Skeletal muscle tissue (tissue), 4 donors: ENCODE data around the gene AP5Z1. TPM values are rescaled to one million over a fixed set of nuclear protein-coding genes. Genes with fewer than 3 reads are reported as not detected.

Source experiments
- H3K27ac ChIP-seq: one replicate; pipeline ENCODE4 v1.7.0; 2013; ENCODE audit warnings: mild to moderate bottlenecking, low read depth, low read length, inconsistent platforms
- H3K27me3 ChIP-seq, 3 donors: one replicate each; pipeline ENCODE4 v1.7.0; 2013; ENCODE audit warnings: low read length in 3 of 3; ENCODE audit not compliant: control insufficient read depth in 3 of 3, insufficient read depth in 3 of 3
- H3K36me3 ChIP-seq, 3 donors: one replicate each; pipeline ENCODE4 v1.7.0; 2013; ENCODE audit warnings: low read length in 3 of 3; ENCODE audit not compliant: control insufficient read depth in 3 of 3, insufficient read depth in 3 of 3
- H3K4me1 ChIP-seq, 3 donors: one replicate each; pipeline ENCODE4 v1.7.0; 2013; ENCODE audit warnings: low read length in 3 of 3, mild to moderate bottlenecking in 3 of 3; ENCODE audit not compliant: control insufficient read depth in 3 of 3, insufficient read depth in 3 of 3
- H3K4me3 ChIP-seq, 3 donors: one replicate each; pipeline ENCODE4 v1.7.0; 2013; ENCODE audit warnings: low read length in 3 of 3
- H3K9ac ChIP-seq, 3 donors: one replicate each; pipeline ENCODE4 v1.7.0; 2013; ENCODE audit warnings: low read length in 3 of 3, mild to moderate bottlenecking in 3 of 3, moderate library complexity in 2 of 3, low read depth in 1 of 3
- H3K9me3 ChIP-seq, 3 donors: one replicate each; pipeline ENCODE4 v1.7.0; 2013; ENCODE audit warnings: low read length in 3 of 3; ENCODE audit not compliant: control insufficient read depth in 3 of 3
- total RNA-seq: library from RNA; depleted of rRNA; stranded (reverse); fragments of >200 nt; gene quantifications from one replicate; pipeline ENCODE4 v1.2.3, GENCODE V29; 2014
- donor health status: Osteomylitis.

The AP5Z1 gene
- total RNA-seq, 1 donor from 2014 or later, result 13.6 TPM

GRCh38 chr7:4828720-4829383 is 53.4 kb downstream of the AP5Z1 start:
- Histone ChIP-seq H3K4me3 (no peak overlapping the region), H3K27me3 (peaks cover 0 to 2% (median 0%) of the 10 kb centered on the region in 3 donors), H3K4me1 (no peaks in the 10 kb centered on the region), H3K27ac (no peak overlapping the region), H3K9ac (no peak overlapping the region), H3K9me3 (no peaks in the 10 kb centered on the region), H3K36me3 (peaks cover 0 to 2% (median 0%) of the 10 kb centered on the region in 3 donors)

- no peak overlapping the region for H3K4me3 ChIP-seq
- H3K36me3 ChIP-seq, result peaks cover 0 to 2% (median 0%) of the 10 kb centered on the region in 3 donors
- H3K27me3 ChIP-seq, result peaks cover 0 to 2% (median 0%) of the 10 kb centered on the region in 3 donors
- H3K4me1 ChIP-seq, result no peaks in the 10 kb centered on the region
- H3K27ac ChIP-seq, result no peak overlapping the region
- H3K9ac ChIP-seq, result no peak overlapping the region
- no peaks in the 10 kb centered on the region for H3K9me3 ChIP-seq
These were observed 54.8 kb downstream of the AP5Z1 start for GRCh38 chr7:4830176-4830575.

GRCh38 chr7:4831723-4832495 is 56.5 kb downstream of the AP5Z1 start:
- H3K36me3 ChIP-seq, result peaks cover 0 to 2% (median 0%) of the 10 kb centered on the region in 3 donors
- H3K27me3 ChIP-seq, result peaks cover 0 to under 1% (median 0%) of the 10 kb centered on the region in 3 donors
- no peaks in the 10 kb centered on the region for H3K9me3 ChIP-seq
- no peak overlapping the region for H3K4me3 ChIP-seq
- H3K4me1 ChIP-seq, result no peaks in the 10 kb centered on the region
- H3K27ac ChIP-seq, result no peak overlapping the region
- no peak overlapping the region for H3K9ac ChIP-seq

GRCh38 chr7:4832711-4833110 is 57.3 kb downstream of the AP5Z1 start:
- no peak overlapping the region for H3K27ac ChIP-seq
- no peak overlapping the region for H3K4me3 ChIP-seq
- peaks cover 0 to 2% (median 0%) of the 10 kb centered on the region in 3 donors for H3K36me3 ChIP-seq
- no peaks in the 10 kb centered on the region for H3K4me1 ChIP-seq
- H3K9ac ChIP-seq, result no peak overlapping the region
- H3K27me3 ChIP-seq, result no peaks in the 10 kb centered on the region
- H3K9me3 ChIP-seq, result no peaks in the 10 kb centered on the region

GRCh38 chr7:4833176-4833575 is 57.8 kb downstream of the AP5Z1 start:
- no peaks in the 10 kb centered on the region for H3K27me3 ChIP-seq
- no peaks in the 10 kb centered on the region for H3K9me3 ChIP-seq

GRCh38 chr7:4833691-4834600 is 58.5 kb downstream of the AP5Z1 start:
- no peak overlapping the region for H3K9ac ChIP-seq
- H3K27ac ChIP-seq, result no peak overlapping the region
- H3K4me1 ChIP-seq, result peaks cover 0 to 3% (median 0%) of the 10 kb centered on the region in 3 donors
- H3K9me3 ChIP-seq, result no peaks in the 10 kb centered on the region
- H3K27me3 ChIP-seq, result no peaks in the 10 kb centered on the region
- no peak overlapping the region for H3K4me3 ChIP-seq
- peaks cover 0 to 2% (median 0%) of the 10 kb centered on the region in 3 donors for H3K36me3 ChIP-seq

More at GRCh38 chr7:4833176-4833575, 57.8 kb downstream of the AP5Z1 start:
- no peak overlapping the region for H3K27ac ChIP-seq
- no peak overlapping the region for H3K4me3 ChIP-seq
- no peak overlapping the region for H3K9ac ChIP-seq
- peaks cover 0 to 2% (median 0%) of the 10 kb centered on the region in 3 donors for H3K36me3 ChIP-seq
- H3K4me1 ChIP-seq, result peaks cover 0 to 1% (median 0%) of the 10 kb centered on the region in 3 donors

- Histone ChIP-seq H3K9me3 (no peaks in the 10 kb centered on the region), H3K4me1 (peaks cover 0 to 3% (median 0%) of the 10 kb centered on the region in 3 donors), H3K27me3 (no peaks in the 10 kb centered on the region), H3K9ac (no peak overlapping the region), H3K27ac (no peak overlapping the region), H3K36me3 (no peaks in the 10 kb centered on the region), H3K4me3 (no peak overlapping the region)
These were observed 59.4 kb downstream of the AP5Z1 start for GRCh38 chr7:4834601-4835397.

GRCh38 chr7:4835398-4836205 is 60.2 kb downstream of the AP5Z1 start:
- Histone ChIP-seq H3K27me3 (no peaks in the 10 kb centered on the region), H3K36me3 (no peaks in the 10 kb centered on the region), H3K9me3 (no peaks in the 10 kb centered on the region), H3K9ac (no peak overlapping the region), H3K4me1 (peaks cover 0 to 3% (median 0%) of the 10 kb centered on the region in 3 donors), H3K27ac (no peak overlapping the region), H3K4me3 (no peak overlapping the region)
